GM12878 (cell line): ENCODE measurements around the gene AP5Z1. TPM values are rescaled to one million over a fixed set of nuclear protein-coding genes. Genes with fewer than 3 reads are reported as not detected.

Experiments
- BCLAF1 ChIP-seq: fragments of 450-650 bp; IDR thresholded peaks from 2 replicates; pipeline ENCODE4 v1.6.1; 2017; ENCODE audit warnings: antibody characterized with exemption, mild to moderate bottlenecking, moderate library complexity
- CEBPZ ChIP-seq: fragments of 150-350 bp; IDR thresholded peaks from 2 replicates; pipeline ENCODE4 v1.6.1; 2016; ENCODE audit warnings: low read depth, low read length
- DPF2 ChIP-seq: fragments of 450-650 bp; IDR thresholded peaks from 2 replicates; pipeline ENCODE4 v1.6.1; 2017; ENCODE audit warnings: mild to moderate bottlenecking
- HDAC6 ChIP-seq: fragments of 200-600 bp; sonication (generic); IDR thresholded peaks from one replicate; pipeline ENCODE4 v1.8.0; 2017; ENCODE audit warnings: antibody characterized with exemption; ENCODE audit not compliant: unreplicated experiment
- IRF4 ChIP-seq: IDR thresholded peaks from 2 replicates; pipeline ENCODE4 v1.6.1; 2011; ENCODE audit warnings: low read depth, low read length
- KDM1A ChIP-seq: fragments of 200-600 bp; sonication (generic); IDR thresholded peaks from 2 replicates; pipeline ENCODE4 v1.6.1; 2016; ENCODE audit warnings: borderline replicate concordance
- MYB ChIP-seq: fragments of 150-350 bp; IDR thresholded peaks from 2 replicates; pipeline ENCODE4 v1.6.1; 2014; ENCODE audit warnings: mild to moderate bottlenecking, low read depth, low read length, borderline replicate concordance
- NFXL1 ChIP-seq: fragments of 450-650 bp; IDR thresholded peaks from 2 replicates; pipeline ENCODE4 v1.6.1; 2017; ENCODE audit warnings: antibody characterized with exemption, mild to moderate bottlenecking, borderline replicate concordance
- PAX5 ChIP-seq: IDR thresholded peaks from 2 replicates; pipeline ENCODE4 v1.6.1; 2011; ENCODE audit warnings: low read depth, low read length, borderline replicate concordance
- POLR2AphosphoS2 ChIP-seq: IDR thresholded peaks from 2 replicates; pipeline ENCODE4 v1.6.1; 2011; ENCODE audit warnings: low read depth, mild to moderate bottlenecking, low read length, improper control_type of control experiment, moderate library complexity
- RELB ChIP-seq: fragments of 450-650 bp; IDR thresholded peaks from 2 replicates; pipeline ENCODE4 v1.6.1; 2017; ENCODE audit warnings: low read depth, mild to moderate bottlenecking, moderate library complexity
- RFX5 ChIP-seq: IDR thresholded peaks from 2 replicates; pipeline ENCODE4 v1.6.1; 2011; ENCODE audit warnings: low read depth, low read length, improper control_type of control experiment
- SMAD1 ChIP-seq: fragments of 450-650 bp; IDR thresholded peaks from 2 replicates; pipeline ENCODE4 v1.6.1; 2018; ENCODE audit warnings: mild to moderate bottlenecking, low read depth; ENCODE audit not compliant: partially characterized antibody
- SP1 ChIP-seq: IDR thresholded peaks from one replicate; pipeline ENCODE4 v1.6.1; 2011; ENCODE audit warnings: low read depth, low read length
- STAT1 ChIP-seq: fragments of 450-650 bp; conservative IDR thresholded peaks from 2 replicates; pipeline ENCODE4 v1.6.1; 2014; ENCODE audit warnings: antibody characterized with exemption, mild to moderate bottlenecking
- ZNF207 ChIP-seq: fragments of 450-650 bp; IDR thresholded peaks from 2 replicates; pipeline ENCODE4 v1.6.1; 2014; ENCODE audit warnings: antibody characterized with exemption, mild to moderate bottlenecking, borderline replicate concordance
- polyA plus RNA-seq, 11 experiments: library from polyadenylated mRNA; depleted of rRNA in 4 of 11; unstranded in 6 of 11; stranded (reverse) in 5 of 11; fragments of >200 nt; fragmentation: Nextera tagmentation in 4 of 11; fragmentation: Illumina TruSeq in 1 of 11; extraction: Ambion mirVana in 4 of 11; extraction: Trizol in 1 of 11; gene quantifications; 1 replicate in 1 of 11; 2 replicates in 10 of 11; pipeline versions ENCODE4 v1.2.1 to v1.2.3, GENCODE V29; 2011 to 2016; ENCODE audit warnings: inconsistent platforms in 2 of 11, missing spikeins in 2 of 11, low read depth in 1 of 11
- total RNA-seq, 4 experiments: library from RNA; depleted of rRNA in 3 of 4; stranded (reverse); fragments of >200 nt in 3 of 4; fragmentation: Illumina TruSeq in 1 of 4; extraction: Trizol in 1 of 4; gene quantifications; 2 replicates each; pipeline versions ENCODE4 v1.2.1 to v1.2.3, GENCODE V29; 2013 to 2021
- TF ChIP-seq, protein P1 (sequence below): fragments of 450-650 bp; formaldehyde crosslinking; IDR thresholded peaks from 2 replicates; pipeline ENCODE4 v1.5.0; 2022; ENCODE audit warnings: mild to moderate bottlenecking, missing genetic modification characterization
- TF ChIP-seq, protein P2 (sequence below): IDR thresholded peaks from 2 replicates; pipeline ENCODE4 v1.6.1; 2012; ENCODE audit warnings: low read depth, low read length, improper control_type of control experiment

AP5Z1 gene
- total and polyA plus RNA-seq, 10 of the 15 experiments (the other 5 are each of a cell fraction or from before 2014, with no cell fraction given), result 0.37 to 43.4 (median 19.4) TPM

DNA sequence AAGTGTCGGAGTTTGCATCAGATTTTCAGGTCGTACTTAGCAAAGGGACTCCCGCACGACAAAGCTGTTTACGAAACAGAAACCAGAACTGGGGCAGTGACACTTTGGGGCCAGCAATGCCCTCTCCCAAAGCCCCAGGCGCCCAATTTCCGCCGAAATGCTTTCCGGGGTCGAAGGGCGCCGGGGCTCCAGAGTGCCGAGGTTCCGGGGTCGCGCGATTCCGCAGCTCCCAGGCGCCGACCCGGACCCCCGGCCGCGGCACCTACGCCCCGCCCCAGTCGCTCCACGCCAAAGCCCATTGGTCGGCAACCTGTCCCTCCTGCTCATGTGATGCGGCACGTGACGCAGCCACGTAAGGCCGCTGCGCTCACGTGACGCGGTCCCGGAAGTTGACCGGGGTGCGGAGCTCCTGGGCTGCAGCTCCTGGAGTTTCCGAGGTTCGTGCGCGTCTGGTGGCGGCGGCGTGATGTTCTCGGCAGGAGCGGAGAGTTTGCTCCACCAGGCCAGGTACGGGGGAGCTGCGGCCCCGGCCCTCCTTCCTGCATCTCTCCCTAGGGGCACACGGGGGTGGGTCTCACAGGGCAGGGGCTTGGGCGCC, at the start of gene AP5Z1 (continued):
- TF ChIP-seq, protein P1, sequence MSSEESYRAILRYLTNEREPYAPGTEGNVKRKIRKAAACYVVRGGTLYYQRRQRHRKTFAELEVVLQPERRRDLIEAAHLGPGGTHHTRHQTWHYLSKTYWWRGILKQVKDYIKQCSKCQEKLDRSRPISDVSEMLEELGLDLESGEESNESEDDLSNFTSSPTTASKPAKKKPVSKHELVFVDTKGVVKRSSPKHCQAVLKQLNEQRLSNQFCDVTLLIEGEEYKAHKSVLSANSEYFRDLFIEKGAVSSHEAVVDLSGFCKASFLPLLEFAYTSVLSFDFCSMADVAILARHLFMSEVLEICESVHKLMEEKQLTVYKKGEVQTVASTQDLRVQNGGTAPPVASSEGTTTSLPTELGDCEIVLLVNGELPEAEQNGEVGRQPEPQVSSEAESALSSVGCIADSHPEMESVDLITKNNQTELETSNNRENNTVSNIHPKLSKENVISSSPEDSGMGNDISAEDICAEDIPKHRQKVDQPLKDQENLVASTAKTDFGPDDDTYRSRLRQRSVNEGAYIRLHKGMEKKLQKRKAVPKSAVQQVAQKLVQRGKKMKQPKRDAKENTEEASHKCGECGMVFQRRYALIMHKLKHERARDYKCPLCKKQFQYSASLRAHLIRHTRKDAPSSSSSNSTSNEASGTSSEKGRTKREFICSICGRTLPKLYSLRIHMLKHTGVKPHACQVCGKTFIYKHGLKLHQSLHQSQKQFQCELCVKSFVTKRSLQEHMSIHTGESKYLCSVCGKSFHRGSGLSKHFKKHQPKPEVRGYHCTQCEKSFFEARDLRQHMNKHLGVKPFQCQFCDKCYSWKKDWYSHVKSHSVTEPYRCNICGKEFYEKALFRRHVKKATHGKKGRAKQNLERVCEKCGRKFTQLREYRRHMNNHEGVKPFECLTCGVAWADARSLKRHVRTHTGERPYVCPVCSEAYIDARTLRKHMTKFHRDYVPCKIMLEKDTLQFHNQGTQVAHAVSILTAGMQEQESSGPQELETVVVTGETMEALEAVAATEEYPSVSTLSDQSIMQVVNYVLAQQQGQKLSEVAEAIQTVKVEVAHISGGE (CRISPR knock-in tag), result peak; percentile 79
- no peak; the same call in 1 of the 2 replicates for TF ChIP-seq MYB
- peak; percentile 88 for TF ChIP-seq SP1
- peak; percentile 92 for TF ChIP-seq DPF2
- no peak for TF ChIP-seq CEBPZ
- no peak for TF ChIP-seq KDM1A
- no peak for TF ChIP-seq BCLAF1
- no peak for TF ChIP-seq SMAD1
- TF ChIP-seq POLR2AphosphoS2, result peak; percentile 71; the same call in 1 of the 2 replicates
- TF ChIP-seq NFXL1, result no peak
- no peak for TF ChIP-seq HDAC6
- TF ChIP-seq RFX5, result no peak
- TF ChIP-seq, protein P2, sequence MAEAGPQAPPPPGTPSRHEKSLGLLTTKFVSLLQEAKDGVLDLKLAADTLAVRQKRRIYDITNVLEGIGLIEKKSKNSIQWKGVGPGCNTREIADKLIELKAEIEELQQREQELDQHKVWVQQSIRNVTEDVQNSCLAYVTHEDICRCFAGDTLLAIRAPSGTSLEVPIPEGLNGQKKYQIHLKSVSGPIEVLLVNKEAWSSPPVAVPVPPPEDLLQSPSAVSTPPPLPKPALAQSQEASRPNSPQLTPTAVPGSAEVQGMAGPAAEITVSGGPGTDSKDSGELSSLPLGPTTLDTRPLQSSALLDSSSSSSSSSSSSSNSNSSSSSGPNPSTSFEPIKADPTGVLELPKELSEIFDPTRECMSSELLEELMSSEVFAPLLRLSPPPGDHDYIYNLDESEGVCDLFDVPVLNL, result no peak
- TF ChIP-seq IRF4, result no peak
- TF ChIP-seq STAT1, result 0 out of 2 replicates have a peak, but pooled peaks have one; percentile 32
- TF ChIP-seq RELB, result peak; percentile 85
- peak; percentile 36; the same call in 1 of the 2 replicates for TF ChIP-seq ZNF207
- peak; percentile 93 for TF ChIP-seq PAX5
